DND-41 (cell line): Measurements from ENCODE around the gene HMGN3.

ENCODE experiments used
- ATAC-seq: fragments of 200-7000 bp; cut with Tn5 transposase; 3 replicates; pipeline ENCODE4 v1.9.1; 2021; ENCODE audit warnings: low read depth; ENCODE audit not compliant: insufficient read depth
- DNase-seq: peaks from one replicate; pipeline ENCODE4 v3.0.0-alpha.2; 2020
- H2AFZ ChIP-seq: 2 replicates; pipeline ENCODE4 v1.6.0; 2012; ENCODE audit warnings: low read depth, low read length
- H3K27ac ChIP-seq: 2 replicates; pipeline ENCODE4 v1.5.1; 2012; ENCODE audit warnings: low read length, inconsistent platforms
- H3K27me3 ChIP-seq: fragments of 200-600 bp; sonication (generic); 2 replicates; pipeline ENCODE4 v1.6.0; 2012; ENCODE audit warnings: low read length, mild to moderate bottlenecking, inconsistent platforms; ENCODE audit not compliant: insufficient read depth, poor library complexity
- H3K36me3 ChIP-seq: 2 replicates; pipeline ENCODE4 v1.5.1; 2012; ENCODE audit warnings: low read length, inconsistent platforms; ENCODE audit not compliant: insufficient read depth
- H3K4me1 ChIP-seq: 2 replicates; pipeline ENCODE4 v1.5.1; 2012; ENCODE audit warnings: mild to moderate bottlenecking, low read length; ENCODE audit not compliant: insufficient read depth
- H3K4me2 ChIP-seq: 2 replicates; pipeline ENCODE4 v1.6.0; 2012; ENCODE audit warnings: mild to moderate bottlenecking, moderate library complexity, low read length, inconsistent platforms; ENCODE audit not compliant: insufficient read depth
- H3K4me3 ChIP-seq, 2 experiments: fragments of 200-600 bp in 1 of 2; shearing (Covaris generic) in 1 of 2; 2 replicates each; pipeline ENCODE4 v1.5.1; 2012 to 2016; ENCODE audit warnings: inconsistent platforms in 2 of 2, low read length in 2 of 2, mild to moderate bottlenecking in 2 of 2, low read depth in 1 of 2, moderate library complexity in 1 of 2
- H3K79me2 ChIP-seq: 2 replicates; pipeline ENCODE4 v1.6.0; 2012; ENCODE audit warnings: low read length, inconsistent platforms; ENCODE audit not compliant: insufficient read depth
- H3K9ac ChIP-seq: 2 replicates; pipeline ENCODE4 v1.6.0; 2012; ENCODE audit warnings: low read depth, mild to moderate bottlenecking, inconsistent platforms, low read length, moderate library complexity
- H3K9me3 ChIP-seq: 2 replicates; pipeline ENCODE4 v1.5.1; 2012; ENCODE audit warnings: low read length, moderate library complexity, mild to moderate bottlenecking, inconsistent platforms; ENCODE audit not compliant: insufficient read depth, severe bottlenecking
- H4K20me1 ChIP-seq: 2 replicates; pipeline ENCODE4 v1.6.0; 2012; ENCODE audit warnings: low read length; ENCODE audit not compliant: insufficient read depth
- CTCF ChIP-seq: IDR thresholded peaks from 2 replicates; pipeline ENCODE4 v1.5.1; 2012; ENCODE audit warnings: borderline replicate concordance, low read length, moderate library complexity, mild to moderate bottlenecking; ENCODE audit not compliant: poor library complexity, severe bottlenecking; ENCODE audit errors: extremely low read depth
- EZH2 ChIP-seq: IDR thresholded peaks from 3 replicates; pipeline ENCODE4 v1.6.1; 2012; ENCODE audit warnings: borderline replicate concordance, low read depth, mild to moderate bottlenecking, moderate library complexity, low read length, inconsistent platforms; ENCODE audit not compliant: severe bottlenecking

The HMGN3 gene

GRCh38 chr6:79170959-79171358 is 63.5 kb downstream of the HMGN3 start:
- DNase-seq (no peak), ATAC-seq (no peak)
- no peaks in the 10 kb centered on the region for H3K9me3 ChIP-seq
- no peaks in the 10 kb centered on the region for H4K20me1 ChIP-seq
- H3K27ac ChIP-seq, result no peak overlapping the region
- no peak overlapping the region for H2AFZ ChIP-seq
- H3K4me3 ChIP-seq, result no peak overlapping the region
- H3K9ac ChIP-seq, result no peak overlapping the region
- no peaks in the 10 kb centered on the region for H3K79me2 ChIP-seq
- H3K27me3 ChIP-seq, result no peaks in the 10 kb centered on the region
- no peak for TF ChIP-seq EZH2
- no peak for TF ChIP-seq CTCF
- no peaks in the 10 kb centered on the region for H3K36me3 ChIP-seq
- H3K4me1 ChIP-seq, result no peaks in the 10 kb centered on the region
- H3K4me2 ChIP-seq, result no peak overlapping the region

GRCh38 chr6:79170431-79170830 is 64.1 kb downstream of the HMGN3 start:
- no peaks in the 10 kb centered on the region for H3K9me3 ChIP-seq
- no peak overlapping the region for H3K4me3 ChIP-seq
- H3K27ac ChIP-seq, result no peak overlapping the region
- H2AFZ ChIP-seq, result no peak overlapping the region
- DNase-seq (no peak), ATAC-seq (no peak)
- no peak overlapping the region for H3K4me2 ChIP-seq
- no peaks in the 10 kb centered on the region for H3K36me3 ChIP-seq
- no peak for TF ChIP-seq CTCF
- TF ChIP-seq EZH2, result no peak
- H4K20me1 ChIP-seq, result no peaks in the 10 kb centered on the region
- no peaks in the 10 kb centered on the region for H3K79me2 ChIP-seq
- H3K4me1 ChIP-seq, result no peaks in the 10 kb centered on the region
- no peaks in the 10 kb centered on the region for H3K27me3 ChIP-seq
- no peak overlapping the region for H3K9ac ChIP-seq

GRCh38 chr6:79168695-79168980 is 65.8 kb downstream of the HMGN3 start:
- no peaks in the 10 kb centered on the region for H3K9me3 ChIP-seq
- H3K4me2 ChIP-seq, result no peak overlapping the region
- no peak overlapping the region for H3K4me3 ChIP-seq
- H3K9ac ChIP-seq, result no peak overlapping the region
- H3K27me3 ChIP-seq, result no peaks in the 10 kb centered on the region
- no peaks in the 10 kb centered on the region for H3K79me2 ChIP-seq
- no peak for DNase-seq
- no peak overlapping the region for H3K27ac ChIP-seq
- no peaks in the 10 kb centered on the region for H3K36me3 ChIP-seq
- H3K4me1 ChIP-seq, result no peaks in the 10 kb centered on the region
- H4K20me1 ChIP-seq, result no peaks in the 10 kb centered on the region
- H2AFZ ChIP-seq, result no peak overlapping the region
- no peak for ATAC-seq
- TF ChIP-seq CTCF, result no peak
- no peak for TF ChIP-seq EZH2
